Psoas muscle (tissue), 8 donors: Measurements from ENCODE around the gene CDC45. TPM values are rescaled to one million over a fixed set of nuclear protein-coding genes. Genes with fewer than 3 reads are reported as not detected.

Experiments used
- ATAC-seq, 4 donors: fragments of 200-7000 bp; cut with Tn5 transposase; one replicate each; pipeline ENCODE4 v1.9.1; 2020; ENCODE audit warnings: moderate library complexity in 3 of 4, mild to moderate bottlenecking in 2 of 4
- DNase-seq, 2 donors: peaks; one replicate each; pipeline ENCODE4 v3.0.0-alpha.2; 2020
- H3K27ac ChIP-seq: fragments of 200-600 bp; one replicate; pipeline ENCODE4 v1.8.0; 2022
- H3K27me3 ChIP-seq, 3 donors: fragments of 200-600 bp in 1 of 3; one replicate each; pipeline versions ENCODE4 v1.6.1 to v1.8.0; 2013 to 2022; ENCODE audit warnings: low read length in 2 of 3, mild to moderate bottlenecking in 2 of 3, moderate library complexity in 1 of 3; ENCODE audit not compliant: insufficient read depth in 3 of 3
- H3K36me3 ChIP-seq, 2 donors: fragments of 200-600 bp in 1 of 2; one replicate each; pipeline versions ENCODE4 v1.6.1 to v1.8.0; 2013 to 2022; ENCODE audit warnings: low read depth in 1 of 2, mild to moderate bottlenecking in 1 of 2, moderate library complexity in 1 of 2; ENCODE audit not compliant: insufficient read depth in 1 of 2
- H3K4me1 ChIP-seq: fragments of 200-600 bp; one replicate; pipeline ENCODE4 v1.8.0; 2022
- H3K4me3 ChIP-seq: fragments of 200-600 bp; one replicate; pipeline ENCODE4 v1.8.0; 2022; ENCODE audit warnings: mild to moderate bottlenecking
- H3K9me3 ChIP-seq: fragments of 200-600 bp; one replicate; pipeline ENCODE4 v1.8.0; 2022
- CTCF ChIP-seq: fragments of 200-600 bp; IDR thresholded peaks from one replicate; pipeline ENCODE4 v1.8.0; 2022; ENCODE audit warnings: antibody characterized with exemption
- WGBS, 3 donors: extraction: QIAGEN DNeasy Blood & Tissue Kit; methylation state at CpG; one replicate each; pipeline versions ENCODE4 v1.1.6 to v1.1.7; 2013; 5-methylcytosine and 5-hydroxymethylcytosine counted together
- intact Hi-C, 2 donors: fragments of 100-400 bp; cut with DNase I; formaldehyde crosslinking; loops; one replicate each; pipeline versions ENCODE4 v1.11.0 to v1.14.2; 2022
- polyA plus RNA-seq, 3 donors: library from polyadenylated mRNA; stranded (reverse); fragments of 200-250 nt; gene quantifications; one replicate each; pipeline ENCODE4 v1.2.3, GENCODE V29; 2013
- total RNA-seq, 4 donors: library from RNA; stranded (reverse); fragmentation: NEBNext Ultra II Directional in 2 of 4; extraction: Animal tissue kit (Norgen Biotek cat#: 25700) in 2 of 4; gene quantifications; one replicate each; pipeline versions ENCODE4 v1.2.1 to v1.2.4, GENCODE V29; 2021 to 2023
- donor health status: healthy with polysubstance abuse.
- donor health status: DM: no; HTN: no; CAD: no; lungs with moderate emphysema.
- donor health status: Bipolar disorder and iron deficiency.
- donor health status: healthy.
- donor health status: DM: yes; HTN: yes; CAD: no.
- donor health status: DM: no; HTN: no; CAD: no.
- donor health status: DM: no; HTN: no; CAD: no.
- donor health status: DM: yes; HTN: yes; CAD: no.

CDC45 gene
- total and polyA plus RNA-seq, 7 donors, result 0.30 to 0.77 (median 0.71) TPM; not detected in 2

- Histone ChIP-seq H3K27ac (no peak overlapping the region), H3K9me3 (no peaks in the 10 kb centered on the region), H3K4me3 (no peak overlapping the region), H3K36me3 (peaks cover 27 to 100% of the 10 kb centered on the region in 2 donors), H3K27me3 (no peaks in the 10 kb centered on the region), H3K4me1 (no peaks in the 10 kb centered on the region)
- TF ChIP-seq CTCF, result no peak
- intact Hi-C loops, result loop anchor here in 1 of 2 donors (10.0 kb wide), 1 partner anchor 73 kb away; no protein-coding TSS in a partner anchor
- 92 to 94% (median 94%) methylated on average over 8 of the region's 8 CpGs for WGBS, 3 donors
- DNase-seq, result no peak
- no peak for ATAC-seq
These were observed 21.8 kb upstream of the CDC45 start for GRCh38 chr22:19457828-19458428.

GRCh38 chr22:19460036-19460435 is 19.7 kb upstream of the CDC45 start:
- ATAC-seq, result no peak
- no peak for DNase-seq
- H3K27ac ChIP-seq, result no peak overlapping the region
- no peaks in the 10 kb centered on the region for H3K27me3 ChIP-seq
- TF ChIP-seq CTCF, result no peak
- no peaks in the 10 kb centered on the region for H3K4me1 ChIP-seq
- H3K9me3 ChIP-seq, result no peaks in the 10 kb centered on the region
- 86 to 91% (median 91%) methylated on average over 2 of the region's 2 CpGs for WGBS, 3 donors
- H3K4me3 ChIP-seq, result no peak overlapping the region
- intact Hi-C loops, result no loop called here
- H3K36me3 ChIP-seq, result peaks cover 27 to 100% of the 10 kb centered on the region in 2 donors

GRCh38 chr22:19461506-19461905 is 18.2 kb upstream of the CDC45 start:
- no peaks in the 10 kb centered on the region for H3K9me3 ChIP-seq
- no peak for ATAC-seq
- H3K36me3 ChIP-seq, result peaks cover 18 to 100% of the 10 kb centered on the region in 2 donors
- intact Hi-C loops, result no loop called here
- H3K27me3 ChIP-seq, result no peaks in the 10 kb centered on the region
- H3K27ac ChIP-seq, result no peak overlapping the region
- TF ChIP-seq CTCF, result no peak
- WGBS, 3 donors, result 91 to 93% (median 93%) methylated on average over 1 of the region's 1 CpG
- no peak overlapping the region for H3K4me3 ChIP-seq
- no peaks in the 10 kb centered on the region for H3K4me1 ChIP-seq
- DNase-seq, result no peak

GRCh38 chr22:19463008-19463407 is 16.7 kb upstream of the CDC45 start:
- H3K4me3 ChIP-seq, result no peak overlapping the region
- no peaks in the 10 kb centered on the region for H3K4me1 ChIP-seq
- no peak for TF ChIP-seq CTCF
- ATAC-seq, result no peak
- H3K9me3 ChIP-seq, result no peaks in the 10 kb centered on the region
- H3K27ac ChIP-seq, result no peak overlapping the region
- H3K27me3 ChIP-seq, result no peaks in the 10 kb centered on the region
- 98 to 100% (median 100%) methylated on average over 1 of the region's 1 CpG for WGBS, 3 donors
- intact Hi-C loops, result no loop called here
- DNase-seq, result no peak
- peaks cover 20 to 100% of the 10 kb centered on the region in 2 donors for H3K36me3 ChIP-seq
